Measurements from ENCODE around the gene CIPC.

CIPC gene

GRCh38 chr14:77055981-77056380 is 42.1 kb upstream of the CIPC start:
- no peak for TF ChIP-seq CTCF (conservative IDR thresholded peaks at IDR 0.05; ENCODE audit: low read depth)
- ChIA-PET CTCF (interaction anchor here (0.9 to 1.3 kb wide), 2 partner anchors 143 to 180 kb away, joined by 3 read pairs; no protein-coding TSS in a partner anchor), POLR2A (ENCODE audit: low non-redundant PET) (no interaction called here)
- no peak for DNase-seq (ENCODE audit: low spot score)
- H3K27ac ChIP-seq = 0 out of 2 replicates have a peak overlapping the region, but pooled peaks have one; percentile 17

- no peak overlapping the region for H3K27ac ChIP-seq
- POLR2A ChIA-PET (ENCODE audit: low non-redundant PET) = no interaction called here
- CTCF ChIA-PET = interaction anchor here (2.1 kb wide), 1 partner anchor 145 kb away, joined by 24 read pairs; no protein-coding TSS in a partner anchor
- no peak for TF ChIP-seq CTCF (conservative IDR thresholded peaks at IDR 0.05; ENCODE audit: low read depth)
- DNase-seq (ENCODE audit: low spot score) = no peak
These were observed 39.9 kb upstream of the CIPC start for GRCh38 chr14:77058117-77058516.

GRCh38 chr14:77058785-77059184 is 39.3 kb upstream of the CIPC start:
- TF ChIP-seq CTCF (conservative IDR thresholded peaks at IDR 0.05; ENCODE audit: low read depth) = no peak
- no peak for DNase-seq (ENCODE audit: low spot score)
- POLR2A ChIA-PET (ENCODE audit: low non-redundant PET) = no interaction called here
- CTCF ChIA-PET = interaction anchor here (0.6 to 2.1 kb wide), 9 partner anchors 19 to 182 kb away, joined by 3 to 24 read pairs (median 5); no protein-coding TSS in a partner anchor
- peak overlapping the region; percentile 52 for H3K27ac ChIP-seq

GRCh38 chr14:77059276-77059915 is 38.7 kb upstream of the CIPC start:
- ChIA-PET CTCF (interaction anchor here (0.6 to 2.1 kb wide), 16 partner anchors 10 to 241 kb away, joined by 3 to 24 read pairs (median 4); no protein-coding TSS in a partner anchor), POLR2A (ENCODE audit: low non-redundant PET) (no interaction called here)
- peak; percentile 74 for DNase-seq (ENCODE audit: low spot score)

GRCh38 chr14:77061630-77062257 is 36.3 kb upstream of the CIPC start:
- H3K27ac ChIP-seq = 0 out of 2 replicates have a peak overlapping the region, but pooled peaks have one; percentile 1
- ChIA-PET POLR2A (ENCODE audit: low non-redundant PET) (no interaction called here), CTCF (interaction anchor here (0.8 to 1.6 kb wide), 2 partner anchors 9 to 186 kb away, joined by 3 to 4 read pairs; no protein-coding TSS in a partner anchor)
- TF ChIP-seq CTCF (conservative IDR thresholded peaks at IDR 0.05; ENCODE audit: low read depth) = no peak
- DNase-seq (ENCODE audit: low spot score) = no peak

More at GRCh38 chr14:77059276-77059915, 38.7 kb upstream of the CIPC start:
- no peak for TF ChIP-seq CTCF (conservative IDR thresholded peaks at IDR 0.05; ENCODE audit: low read depth)
- peak overlapping the region; percentile 52 for H3K27ac ChIP-seq

- DNase-seq (ENCODE audit: low spot score) = no peak
- ChIA-PET POLR2A (ENCODE audit: low non-redundant PET) (no interaction called here), CTCF (interaction anchor here (0.8 to 1.6 kb wide), 2 partner anchors 9 to 186 kb away, joined by 3 to 4 read pairs; no protein-coding TSS in a partner anchor)
- TF ChIP-seq CTCF (conservative IDR thresholded peaks at IDR 0.05; ENCODE audit: low read depth) = no peak
- H3K27ac ChIP-seq = 0 out of 2 replicates have a peak overlapping the region, but pooled peaks have one; percentile 1
These were observed 35.8 kb upstream of the CIPC start for GRCh38 chr14:77062261-77062660.

All from RWPE1 (cell line).